ENCODE measurements around the gene STUB1.

The STUB1 gene

DNA sequence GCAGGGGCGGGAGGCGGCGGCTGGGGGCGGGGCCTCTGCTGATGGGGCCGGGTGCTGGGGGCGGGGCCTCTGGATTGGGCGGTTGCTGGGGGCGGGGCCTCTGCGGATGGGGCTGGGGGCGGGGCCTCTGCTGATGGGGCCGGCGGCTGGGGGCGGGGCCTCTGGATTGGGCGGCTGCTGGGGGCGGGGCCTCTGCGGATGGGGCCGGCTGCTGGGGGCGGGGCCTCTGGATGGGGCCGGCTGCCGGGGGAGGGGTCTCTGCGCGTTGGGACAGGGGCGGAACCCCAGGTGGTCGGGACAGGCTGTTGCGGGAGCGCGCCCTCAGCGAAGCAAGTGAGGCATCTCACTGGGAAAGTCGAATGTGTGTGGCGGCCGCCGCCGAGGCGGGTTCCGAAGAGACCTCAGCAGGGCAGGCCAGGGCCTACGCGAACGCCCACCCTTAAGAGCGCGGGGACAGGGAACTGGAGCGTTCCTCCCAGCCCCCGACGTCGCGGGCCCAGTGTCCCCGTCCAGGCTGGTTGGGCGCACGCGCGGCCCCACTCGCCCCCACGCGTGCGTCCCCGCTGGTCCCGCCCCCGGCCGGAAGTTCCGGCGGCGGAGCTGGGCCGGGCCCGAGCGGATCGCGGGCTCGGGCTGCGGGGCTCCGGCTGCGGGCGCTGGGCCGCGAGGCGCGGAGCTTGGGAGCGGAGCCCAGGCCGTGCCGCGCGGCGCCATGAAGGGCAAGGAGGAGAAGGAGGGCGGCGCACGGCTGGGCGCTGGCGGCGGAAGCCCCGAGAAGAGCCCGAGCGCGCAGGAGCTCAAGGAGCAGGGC is at the start of gene STUB1:
Gene STUB1 (plus strand): TSS at position 597 of the 811 bp plus-strand sequence. CDS start 116 bp downstream, at position 713.
- DNase-seq (ENCODE audit: low read depth in 2 of 2, low spot score in 1 of 2) = peak; percentile 65 to 80

DNA sequence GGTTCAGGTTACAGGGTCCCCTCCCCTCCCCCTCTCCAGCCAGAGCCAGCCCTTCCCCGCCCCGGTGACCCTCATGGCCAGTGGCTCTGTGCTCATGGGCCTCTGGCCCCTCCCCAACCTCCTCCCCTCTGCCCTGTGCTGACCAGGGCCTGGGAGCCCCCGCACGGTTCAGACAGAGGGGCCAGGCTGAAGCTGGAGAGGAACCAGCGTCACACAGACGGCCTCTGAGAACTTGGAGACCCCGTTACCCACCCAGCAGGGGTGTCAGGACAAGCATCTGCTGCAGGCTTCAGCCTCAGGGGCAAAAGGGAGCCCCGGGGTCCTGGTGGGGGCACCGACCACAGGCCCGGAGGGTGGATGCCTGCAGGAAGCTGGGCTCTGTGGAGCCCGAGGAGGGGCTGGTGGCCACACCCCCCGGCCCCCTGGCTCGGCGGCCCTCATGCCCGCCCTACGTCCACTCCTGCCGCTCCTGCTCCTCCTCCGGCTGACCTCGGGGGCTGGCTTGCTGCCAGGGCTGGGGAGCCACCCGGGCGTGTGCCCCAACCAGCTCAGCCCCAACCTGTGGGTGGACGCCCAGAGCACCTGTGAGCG is 49.3 kb upstream of the STUB1 start, which contains the start of gene WFIKKN1:
Gene WFIKKN1 (plus strand): TSS at position 171 of the 591 bp plus-strand sequence. CDS start 269 bp downstream, at position 440.
- no peak for DNase-seq (ENCODE audit: low read depth in 2 of 2, low spot score in 1 of 2)

DNA sequence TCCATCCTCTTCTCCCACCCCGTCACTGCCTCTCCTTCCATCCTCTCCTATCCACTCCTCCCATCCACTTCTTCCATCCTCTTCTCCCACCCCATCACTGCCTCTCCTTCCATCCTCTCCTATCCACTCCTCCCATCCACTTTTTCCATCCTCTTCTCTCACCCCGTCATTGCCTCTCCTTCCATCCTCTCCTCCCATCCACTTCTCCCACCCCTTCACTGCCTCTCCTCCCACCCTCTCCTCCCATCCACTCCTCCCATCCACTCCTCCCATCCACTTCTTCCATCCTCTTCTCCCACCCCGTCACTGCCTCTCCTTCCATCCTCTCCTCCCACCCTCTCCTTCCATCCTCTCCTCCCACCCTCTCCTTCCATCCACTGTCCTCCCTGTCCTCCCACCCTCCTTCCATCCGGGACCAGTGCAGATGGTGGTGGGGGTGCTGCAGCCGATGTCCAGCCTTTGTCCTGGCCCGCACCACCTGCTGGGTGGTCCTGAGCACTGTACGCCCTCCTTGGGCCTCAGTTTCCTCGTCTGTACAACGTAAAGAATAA is 48.3 kb upstream of the STUB1 start:
- no peak for DNase-seq (ENCODE audit: low read depth in 2 of 2, low spot score in 1 of 2)

DNA sequence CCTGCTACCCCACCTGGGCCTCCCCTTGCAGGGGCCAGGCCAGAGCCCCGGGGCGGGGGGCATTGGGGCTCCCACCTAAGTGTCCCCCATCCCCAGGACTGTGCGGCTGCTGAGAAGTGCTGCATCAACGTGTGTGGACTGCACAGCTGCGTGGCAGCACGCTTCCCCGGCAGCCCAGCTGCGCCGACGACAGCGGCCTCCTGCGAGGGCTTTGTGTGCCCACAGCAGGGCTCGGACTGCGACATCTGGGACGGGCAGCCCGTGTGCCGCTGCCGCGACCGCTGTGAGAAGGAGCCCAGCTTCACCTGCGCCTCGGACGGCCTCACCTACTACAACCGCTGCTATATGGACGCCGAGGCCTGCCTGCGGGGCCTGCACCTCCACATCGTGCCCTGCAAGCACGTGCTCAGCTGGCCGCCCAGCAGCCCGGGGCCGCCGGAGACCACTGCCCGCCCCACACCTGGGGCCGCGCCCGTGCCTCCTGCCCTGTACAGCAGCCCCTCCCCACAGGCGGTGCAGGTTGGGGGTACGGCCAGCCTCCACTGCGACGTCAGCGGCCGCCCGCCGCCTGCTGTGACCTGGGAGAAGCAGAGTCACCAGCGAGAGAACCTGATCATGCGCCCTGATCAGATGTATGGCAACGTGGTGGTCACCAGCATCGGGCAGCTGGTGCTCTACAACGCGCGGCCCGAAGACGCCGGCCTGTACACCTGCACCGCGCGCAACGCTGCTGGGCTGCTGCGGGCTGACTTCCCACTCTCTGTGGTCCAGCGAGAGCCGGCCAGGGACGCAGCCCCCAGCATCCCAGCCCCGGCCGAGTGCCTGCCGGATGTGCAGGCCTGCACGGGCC is 47.5 kb upstream of the STUB1 start:
- DNase-seq (ENCODE audit: low read depth in 2 of 2, low spot score in 1 of 2) = no peak

DNA sequence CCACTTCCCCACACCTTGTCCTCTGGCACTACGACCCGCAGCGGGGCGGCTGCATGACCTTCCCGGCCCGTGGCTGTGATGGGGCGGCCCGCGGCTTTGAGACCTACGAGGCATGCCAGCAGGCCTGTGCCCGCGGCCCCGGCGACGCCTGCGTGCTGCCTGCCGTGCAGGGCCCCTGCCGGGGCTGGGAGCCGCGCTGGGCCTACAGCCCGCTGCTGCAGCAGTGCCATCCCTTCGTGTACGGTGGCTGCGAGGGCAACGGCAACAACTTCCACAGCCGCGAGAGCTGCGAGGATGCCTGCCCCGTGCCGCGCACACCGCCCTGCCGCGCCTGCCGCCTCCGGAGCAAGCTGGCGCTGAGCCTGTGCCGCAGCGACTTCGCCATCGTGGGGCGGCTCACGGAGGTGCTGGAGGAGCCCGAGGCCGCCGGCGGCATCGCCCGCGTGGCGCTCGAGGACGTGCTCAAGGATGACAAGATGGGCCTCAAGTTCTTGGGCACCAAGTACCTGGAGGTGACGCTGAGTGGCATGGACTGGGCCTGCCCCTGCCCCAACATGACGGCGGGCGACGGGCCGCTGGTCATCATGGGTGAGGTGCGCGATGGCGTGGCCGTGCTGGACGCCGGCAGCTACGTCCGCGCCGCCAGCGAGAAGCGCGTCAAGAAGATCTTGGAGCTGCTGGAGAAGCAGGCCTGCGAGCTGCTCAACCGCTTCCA is 46.7 kb upstream of the STUB1 start:
- DNase-seq (ENCODE audit: low read depth in 2 of 2, low spot score in 1 of 2) = no peak

DNA sequence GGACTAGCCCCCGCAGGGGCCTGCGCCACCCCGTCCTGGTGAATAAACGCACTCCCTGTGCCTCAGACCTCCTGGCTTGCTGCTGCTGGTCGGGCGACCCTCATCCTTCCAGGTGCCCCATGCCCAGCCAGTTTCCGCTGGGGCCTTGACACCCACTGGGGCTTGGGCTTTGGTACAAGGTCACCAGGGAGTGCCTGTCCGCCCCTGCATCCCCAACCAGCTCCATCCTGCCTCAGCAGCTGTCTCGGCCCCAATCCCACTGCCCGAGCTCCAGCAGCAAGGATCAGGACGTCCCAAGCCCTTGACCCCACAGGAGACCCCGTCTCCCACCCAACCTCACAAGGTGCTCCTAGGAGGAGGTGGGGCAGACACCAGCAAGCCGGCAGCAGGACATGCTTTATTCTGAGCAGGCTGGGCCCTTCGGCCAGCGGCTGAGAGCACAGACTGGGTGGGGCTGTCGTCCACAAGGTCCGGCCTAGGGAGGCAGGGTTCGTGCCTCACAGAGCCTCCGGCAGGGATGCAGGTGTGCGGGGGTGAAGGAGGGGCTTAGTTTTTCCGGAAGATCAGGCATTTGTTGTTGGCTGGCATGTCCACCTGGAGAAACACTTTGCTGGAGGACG is 46.0 kb upstream of the STUB1 start:
- DNase-seq (ENCODE audit: low read depth in 2 of 2, low spot score in 1 of 2) = no peak

DNA sequence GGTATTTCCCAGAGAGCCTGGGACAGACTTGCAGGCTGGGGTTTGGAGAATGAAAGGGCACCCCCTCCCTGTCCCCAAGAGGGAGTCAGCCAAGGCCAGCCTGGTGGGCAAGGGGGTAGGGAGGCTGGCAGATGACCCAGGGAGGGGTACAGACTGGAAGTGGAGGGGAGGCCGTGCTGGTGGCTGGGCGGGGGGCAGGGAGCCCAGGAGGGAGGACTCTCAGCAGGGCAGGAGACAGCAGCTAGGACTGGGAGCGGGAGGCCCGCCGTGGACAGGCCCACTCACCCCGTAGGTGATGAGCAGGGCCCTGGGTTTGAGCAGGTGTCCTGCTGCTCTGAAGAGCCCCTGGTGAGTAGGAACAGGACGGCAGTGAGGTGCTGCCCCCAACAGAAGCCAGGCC is 45.2 kb upstream of the STUB1 start:
- no peak for DNase-seq (ENCODE audit: low read depth in 2 of 2, low spot score in 1 of 2)

DNA sequence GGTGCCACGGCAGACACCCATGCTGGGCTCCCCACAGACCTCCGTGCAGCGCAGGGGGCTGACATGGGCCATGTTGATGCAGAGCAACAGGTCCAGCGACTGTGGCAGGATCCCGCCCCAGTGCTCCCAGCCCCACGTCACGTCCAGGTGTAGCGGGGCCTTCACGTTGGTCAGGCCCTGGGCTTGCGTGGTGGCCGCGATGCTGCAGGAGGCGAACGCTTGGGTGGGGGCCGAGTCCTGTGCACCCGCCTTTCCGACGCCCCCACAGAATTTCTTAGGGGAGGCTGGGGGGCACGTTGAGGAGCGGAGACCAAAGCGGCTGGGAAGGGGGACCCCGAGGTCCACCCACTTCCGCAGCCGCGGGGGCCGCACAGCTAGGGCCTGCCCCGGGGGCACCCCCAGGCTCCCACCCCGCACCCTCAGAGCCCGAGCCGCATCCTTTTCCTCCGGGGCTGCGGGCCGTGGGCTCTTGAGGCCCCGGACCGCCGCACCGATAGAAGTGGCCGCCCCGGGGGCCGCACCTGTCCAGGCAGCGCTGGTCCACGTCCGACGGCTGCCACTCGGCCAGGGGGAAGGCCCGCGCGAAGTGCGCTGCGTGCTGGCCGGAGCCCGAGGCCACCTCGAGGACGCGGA is 44.5 kb upstream of the STUB1 start:
- DNase-seq (ENCODE audit: low read depth in 2 of 2, low spot score in 1 of 2) = no peak

DNA sequence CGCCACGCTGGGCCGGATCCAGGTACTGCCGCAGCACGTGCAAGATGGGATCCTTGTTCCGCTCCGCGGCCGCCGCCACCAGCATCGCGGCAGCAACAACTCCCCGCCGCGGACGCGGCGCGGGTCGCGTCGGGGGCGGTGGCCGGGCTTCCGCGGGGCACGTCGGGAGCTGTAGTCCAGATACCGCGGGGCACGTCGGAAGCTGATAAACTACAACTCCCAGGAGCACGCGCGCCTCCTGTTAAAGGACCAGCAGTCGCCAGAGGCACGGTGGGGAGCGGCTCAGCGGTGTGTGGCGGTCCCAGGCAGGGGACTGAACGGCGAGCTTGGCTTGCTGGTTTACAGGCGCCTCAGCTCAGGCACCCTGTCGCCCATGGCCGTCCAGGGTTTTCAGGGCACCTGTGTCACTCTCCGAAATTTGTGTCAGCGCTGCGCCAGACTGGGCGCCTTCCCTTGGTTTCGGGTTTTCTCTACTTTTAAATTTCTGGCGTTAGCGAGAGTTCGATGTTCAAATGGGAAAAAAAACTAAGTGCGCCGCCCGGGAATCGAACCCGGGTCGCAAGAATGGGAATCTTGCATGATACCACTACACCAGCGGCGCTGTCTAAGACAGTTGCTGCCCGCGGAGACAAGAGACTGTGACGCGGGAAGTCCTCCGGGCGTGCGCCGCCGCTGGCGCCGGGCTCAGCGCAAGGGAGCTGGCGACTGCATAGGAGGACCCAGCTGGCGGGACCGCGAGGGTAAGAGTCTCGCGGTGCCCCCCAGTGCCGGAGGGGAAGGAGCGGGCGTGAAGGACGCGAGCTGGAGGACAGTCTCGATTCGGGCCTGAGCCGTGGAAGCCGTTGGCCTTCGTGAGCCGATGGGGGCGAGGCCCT is 43.8 kb upstream of the STUB1 start, which contains the start of gene METTL26:
Gene METTL26 (minus strand): TSS at position 100 of the 875 bp plus-strand sequence. CDS start 15 bp downstream, at position 85.
- peak; percentile 81 to 84 for DNase-seq (ENCODE audit: low read depth in 2 of 2, low spot score in 1 of 2)

DNA sequence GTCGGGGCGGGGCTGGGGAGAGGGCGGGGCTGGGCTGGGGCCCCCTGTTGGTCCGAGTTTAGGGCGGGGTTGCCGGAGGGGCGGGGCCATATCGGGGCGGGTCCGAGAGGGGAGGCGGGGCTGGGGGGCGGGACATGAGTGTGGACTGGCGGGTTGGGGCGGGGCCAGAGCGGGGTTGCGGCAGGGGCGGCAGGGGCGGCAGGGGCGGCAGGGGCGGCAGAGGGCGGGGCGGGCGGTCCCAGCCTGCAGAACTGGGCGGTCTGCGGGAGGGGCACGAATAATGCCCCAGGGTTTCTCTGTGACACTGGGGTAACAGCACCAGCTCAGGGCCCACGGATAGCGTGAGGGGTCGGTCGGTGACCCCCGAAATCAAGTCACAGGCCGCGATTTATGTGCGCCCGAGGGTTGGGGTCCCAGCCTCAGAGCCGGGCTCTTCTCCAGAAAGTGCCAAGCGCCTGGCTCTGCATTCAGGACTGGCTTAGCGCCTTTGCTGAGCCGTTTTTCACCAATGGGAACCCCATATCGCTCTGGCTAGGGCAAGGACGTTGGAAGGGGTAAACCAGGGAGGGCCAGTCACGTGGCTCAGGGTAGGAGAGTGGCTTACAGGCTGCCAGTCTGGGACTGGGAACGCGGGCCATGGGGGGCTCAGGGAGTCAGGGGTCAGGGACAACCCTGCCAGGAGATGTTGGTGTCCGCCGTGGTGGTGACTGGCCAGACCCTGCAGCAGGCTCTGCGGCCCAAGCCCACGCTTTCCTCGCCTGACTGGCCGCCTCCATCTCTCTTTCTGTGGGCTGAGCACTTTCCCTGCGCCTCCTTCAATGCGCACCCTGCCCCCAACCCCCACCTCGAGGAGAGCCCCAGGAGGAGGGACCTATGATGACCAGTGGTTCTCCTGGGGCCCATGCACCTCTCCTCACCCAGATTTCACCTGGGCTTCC is 42.9 kb upstream of the STUB1 start:
- DNase-seq (ENCODE audit: low read depth in 2 of 2, low spot score in 1 of 2) = peak; percentile 73 to 77

DNA sequence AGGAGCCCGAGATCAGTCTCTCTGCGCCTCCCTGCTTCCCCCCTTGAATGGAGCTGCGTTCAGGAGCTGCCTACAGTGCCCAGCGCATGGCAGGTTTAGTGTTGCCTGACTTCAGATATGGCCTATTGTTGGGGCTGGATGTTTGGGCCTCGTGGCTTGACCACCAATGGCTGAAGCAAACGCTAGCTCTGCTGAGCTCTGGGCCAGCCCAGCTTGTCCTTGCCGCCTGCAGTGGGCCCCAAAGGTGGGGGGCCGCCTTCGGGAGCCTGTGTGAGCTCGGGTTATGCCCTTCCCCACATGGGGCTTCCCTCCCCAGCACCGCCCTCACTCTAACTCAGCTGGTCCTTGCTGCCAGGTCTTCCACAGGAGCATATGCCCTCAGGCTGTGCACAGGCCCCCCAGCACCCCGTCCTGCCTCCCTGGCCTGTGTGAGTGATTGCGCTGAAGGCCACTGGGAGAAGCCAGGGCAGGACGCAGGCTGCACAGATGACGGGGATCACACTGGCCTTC is 42.1 kb upstream of the STUB1 start:
- no peak for DNase-seq (ENCODE audit: low read depth in 2 of 2, low spot score in 1 of 2)

DNA sequence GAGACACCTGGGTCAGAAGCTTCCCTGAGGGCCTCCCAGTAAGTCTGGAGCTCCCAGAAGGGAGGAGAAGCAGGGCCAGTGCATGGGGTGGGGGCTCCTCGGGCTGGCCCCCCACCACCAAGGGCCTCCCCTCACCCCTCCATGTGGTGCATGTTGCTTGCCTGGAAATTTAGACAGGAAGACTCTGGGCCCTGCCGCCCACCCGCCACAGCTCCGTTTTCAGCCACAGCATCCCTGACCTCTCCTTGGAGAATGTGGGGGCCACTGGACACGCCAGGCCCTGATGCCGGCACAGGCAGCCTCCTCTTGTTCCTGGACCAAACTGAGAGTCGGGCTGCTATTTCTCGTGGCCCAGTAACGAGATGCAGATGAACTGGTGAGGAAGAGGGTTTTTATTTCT is 41.4 kb upstream of the STUB1 start:
- no peak for DNase-seq (ENCODE audit: low read depth in 2 of 2, low spot score in 1 of 2)

DNA sequence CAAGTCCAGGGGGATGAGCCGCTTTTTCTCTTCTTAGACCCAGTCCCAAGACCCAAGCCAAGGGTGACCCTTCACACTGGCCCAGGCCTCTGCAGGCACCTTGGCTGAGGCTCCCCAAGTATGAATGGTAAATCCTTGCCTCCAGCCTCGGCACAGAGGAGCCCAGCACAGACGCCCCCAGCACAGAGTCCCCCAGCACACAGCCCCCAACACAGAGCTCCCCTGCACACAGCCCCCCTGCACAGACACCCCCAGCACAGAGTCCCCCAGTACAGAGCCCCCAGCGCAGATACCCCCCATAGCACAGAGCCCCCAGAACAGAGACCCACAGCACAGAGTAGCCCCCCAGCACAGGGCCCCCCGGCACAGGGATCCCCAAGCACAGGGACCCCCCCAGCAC is 39.6 kb upstream of the STUB1 start:
- no peak for DNase-seq (ENCODE audit: low read depth in 2 of 2, low spot score in 1 of 2)

DNA sequence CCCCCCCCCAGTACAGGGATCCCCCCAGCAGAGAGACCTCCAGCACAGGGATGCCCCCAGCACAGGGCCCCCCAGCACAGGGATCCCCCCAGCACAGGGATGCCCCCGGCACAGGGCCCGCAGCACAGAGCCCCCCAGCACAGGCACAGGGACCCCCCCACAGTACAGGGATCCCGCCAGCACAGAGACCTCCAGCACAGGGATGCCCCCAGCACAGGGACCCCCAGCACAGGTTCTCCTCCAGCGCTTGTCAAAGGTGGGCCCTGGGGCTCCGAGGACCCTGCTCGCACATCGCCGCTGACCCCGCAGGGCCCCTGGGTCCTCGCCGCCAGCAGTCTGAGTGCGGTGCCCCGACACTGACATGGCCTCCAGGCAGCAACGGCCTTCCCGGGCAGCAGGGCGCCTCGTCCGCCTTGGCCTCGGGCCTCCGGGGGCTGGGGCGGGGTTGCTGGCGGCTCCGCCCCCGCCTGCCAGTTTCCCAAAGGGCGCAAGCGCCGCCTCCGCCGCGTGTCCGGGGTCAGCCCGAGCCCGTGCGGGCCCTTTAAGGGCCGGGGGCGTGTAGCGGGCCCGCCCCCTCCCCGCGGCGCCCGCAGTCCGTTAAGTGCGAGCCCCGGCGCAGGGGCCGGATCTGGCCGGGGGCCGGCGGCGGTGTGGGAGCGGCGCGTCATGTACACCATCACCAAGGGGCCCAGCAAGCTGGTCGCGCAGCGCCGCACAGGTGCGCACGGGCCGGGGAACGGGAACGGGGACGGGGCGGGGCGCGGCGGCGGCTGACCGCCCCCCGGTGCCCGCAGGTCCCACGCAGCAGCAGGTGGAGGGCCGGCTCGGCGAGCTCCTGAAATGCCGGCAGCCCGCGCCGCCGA is 38.7 kb upstream of the STUB1 start, which contains the start of gene MCRIP2:
Gene MCRIP2 (plus strand): TSS at position 503 of the 863 bp plus-strand sequence. CDS start 164 bp downstream, at position 667.
- peak in 1 of 2 donors; percentile 15 for DNase-seq (ENCODE audit: low read depth in 2 of 2, low spot score in 1 of 2)

DNA sequence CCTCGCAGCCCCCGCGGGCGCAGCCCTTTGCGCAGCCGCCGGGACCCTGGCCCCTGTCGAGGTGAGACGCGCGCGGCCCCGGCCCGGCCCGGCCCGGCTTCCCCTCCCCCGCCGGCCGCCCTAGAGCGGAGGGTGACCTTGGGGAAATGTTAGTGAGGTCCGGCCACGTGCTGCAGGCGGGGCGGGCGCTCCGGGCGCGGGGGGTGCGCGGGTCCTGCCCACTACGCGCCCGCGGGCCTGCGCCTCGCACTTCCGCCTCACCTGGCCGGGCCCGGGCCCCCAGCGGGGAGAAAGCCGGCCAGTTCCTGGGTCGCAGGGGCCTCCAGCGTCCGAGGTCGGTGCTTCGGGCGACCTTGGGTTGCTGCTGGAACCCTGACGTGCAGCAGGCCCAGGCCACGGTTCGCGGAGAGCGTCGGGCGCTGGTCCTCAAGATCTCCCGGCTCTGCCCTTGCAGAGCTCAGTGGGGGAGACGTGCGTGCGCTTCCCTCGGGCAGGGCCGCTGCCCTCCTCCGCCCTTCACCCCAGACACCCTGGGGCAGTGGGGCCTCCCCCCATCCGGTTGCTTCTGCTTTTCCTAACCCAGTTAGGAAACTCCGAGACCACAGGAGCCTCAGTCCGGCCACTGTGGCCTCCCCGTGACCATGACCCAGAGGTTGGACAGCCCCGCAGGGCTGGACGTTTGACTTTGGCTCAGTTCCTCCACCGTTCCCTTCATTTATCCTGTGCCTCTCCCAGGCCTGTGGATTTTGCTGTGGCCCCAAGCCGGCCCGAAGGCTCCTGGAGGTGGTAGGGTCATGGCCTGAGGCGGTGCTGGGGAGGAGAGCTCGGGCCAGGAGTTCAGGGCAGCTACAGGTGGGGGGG is 37.8 kb upstream of the STUB1 start:
- DNase-seq (ENCODE audit: low read depth in 2 of 2, low spot score in 1 of 2) = no peak

DNA sequence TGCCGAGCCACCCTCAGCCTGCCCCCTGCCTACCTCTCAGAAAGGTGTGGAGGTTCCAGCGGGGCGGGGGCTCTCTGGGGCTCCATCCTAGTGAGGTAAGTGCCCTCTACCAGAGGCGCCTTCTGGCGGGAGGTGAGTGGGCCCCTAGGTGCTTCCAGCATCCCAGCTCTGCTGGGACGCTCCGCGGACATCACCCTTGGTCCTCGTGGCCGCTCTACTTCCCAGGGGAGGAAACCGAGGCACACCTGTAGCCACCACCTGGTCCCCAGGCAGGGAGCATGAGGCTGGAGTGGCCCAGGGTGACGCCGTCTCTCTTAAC is 37.2 kb upstream of the STUB1 start:
- DNase-seq (ENCODE audit: low read depth in 2 of 2, low spot score in 1 of 2) = no peak

Measured in stimulated activated CD8-positive, alpha-beta memory T cell treated with anti-CD3 and anti-CD28 coated beads, Interleukin-4, amount 100 ng/mL, for 1 hour (primary cell).